Hepatocyte (in vitro differentiated cells): ENCODE results near the gene TSPEAR. TPM values are rescaled to one million over a fixed set of nuclear protein-coding genes. Genes with fewer than 3 reads are reported as not detected.

Experiments used
- DNase-seq: peaks from one replicate; pipeline ENCODE4 v3.0.0-alpha.2; 2016; ENCODE audit warnings: low spot score
- H2AFZ ChIP-seq: fragments of 200-600 bp; sonication (generic); 2 replicates; pipeline ENCODE4 v1.6.0; 2016; ENCODE audit warnings: antibody characterized with exemption, mild to moderate bottlenecking
- H3K27ac ChIP-seq: fragments of 200-600 bp; sonication (generic); 2 replicates; pipeline ENCODE4 v1.5.1; 2016; ENCODE audit warnings: mild to moderate bottlenecking
- H3K27me3 ChIP-seq: fragments of 200-600 bp; sonication (generic); 2 replicates; pipeline ENCODE4 v1.6.1; 2016
- H3K36me3 ChIP-seq: fragments of 200-600 bp; sonication (generic); replicated peaks from 2 replicates; pipeline ENCODE4 v1.5.1; 2016; ENCODE audit warnings: low read depth; ENCODE audit not compliant: insufficient read depth
- H3K4me1 ChIP-seq: fragments of 200-600 bp; sonication (generic); 2 replicates; pipeline ENCODE4 v1.5.1; 2016; ENCODE audit warnings: mild to moderate bottlenecking, moderate library complexity; ENCODE audit not compliant: insufficient read depth
- H3K4me2 ChIP-seq: fragments of 200-600 bp; sonication (generic); 2 replicates; pipeline ENCODE4 v1.6.0; 2016
- H3K4me3 ChIP-seq: fragments of 200-600 bp; sonication (generic); 2 replicates; pipeline ENCODE4 v1.5.1; 2016; ENCODE audit warnings: mild to moderate bottlenecking
- H3K79me2 ChIP-seq: fragments of 200-600 bp; sonication (generic); 2 replicates; pipeline ENCODE4 v1.6.0; 2017; ENCODE audit warnings: mild to moderate bottlenecking
- H3K9me2 ChIP-seq: fragments of 200-600 bp; sonication (generic); replicated peaks from 2 replicates; pipeline ENCODE4 v1.6.0; 2017; ENCODE audit warnings: mild to moderate bottlenecking; ENCODE audit not compliant: insufficient read depth
- H3K9me3 ChIP-seq: fragments of 200-600 bp; sonication (generic); 2 replicates; pipeline ENCODE4 v1.5.1; 2016; ENCODE audit warnings: low read depth, mild to moderate bottlenecking
- H4K20me1 ChIP-seq: fragments of 200-600 bp; sonication (generic); 2 replicates; pipeline ENCODE4 v1.6.0; 2016; ENCODE audit warnings: mild to moderate bottlenecking; ENCODE audit not compliant: insufficient read depth, poor library complexity, severe bottlenecking
- CTCF ChIP-seq: fragments of 200-600 bp; sonication (generic); IDR thresholded peaks from 2 replicates; pipeline ENCODE4 v1.5.1; 2016; ENCODE audit warnings: antibody characterized with exemption, mild to moderate bottlenecking; ENCODE audit not compliant: poor library complexity
- EZH2 ChIP-seq: fragments of 200-600 bp; sonication (generic); IDR thresholded peaks from 2 replicates; pipeline ENCODE4 v1.6.1; 2016; ENCODE audit warnings: antibody characterized with exemption, mild to moderate bottlenecking, borderline replicate concordance
- EZH2phosphoT487 ChIP-seq: fragments of 200-600 bp; sonication (generic); IDR thresholded peaks from one replicate; pipeline ENCODE4 v1.6.1; 2018; ENCODE audit warnings: antibody characterized with exemption, mild to moderate bottlenecking, low read depth, moderate library complexity; ENCODE audit not compliant: unreplicated experiment, severe bottlenecking
- WGBS: methylation state at CpG from one replicate; pipeline ENCODE4 v1.1.6; 2016; ENCODE audit warnings: low lambda C conversion rate; ENCODE audit errors: missing lambda C conversion rate; 5-methylcytosine and 5-hydroxymethylcytosine counted together
- polyA plus RNA-seq: library from polyadenylated mRNA; unstranded; fragments of >200 nt; fragmentation: Nextera tagmentation; extraction: Ambion mirVana; gene quantifications from 2 replicates; pipeline ENCODE4 v1.2.1, GENCODE V29; 2016
- total RNA-seq: library from RNA; depleted of rRNA; stranded (reverse); fragments of >200 nt; gene quantifications from 2 replicates; pipeline ENCODE4 v1.2.3, GENCODE V29; 2014

Gene TSPEAR
- total and polyA plus RNA-seq, 2 experiments from 2014 or later: 0.35 TPM; not detected in 1

GRCh38 chr21:44730951-44731579 lies 19.7 kb upstream of the TSPEAR start:
- WGBS: 45% methylated on average over 9 of the region's 9 CpGs
- no peaks in the 10 kb centered on the region for H3K4me1 ChIP-seq

GRCh38 chr21:44730028-44730395 lies 18.6 kb upstream of the TSPEAR start:
- H3K4me3 ChIP-seq: no peak overlapping the region
- H3K9me2 ChIP-seq: no peaks in the 10 kb centered on the region
- H3K4me1 ChIP-seq: no peaks in the 10 kb centered on the region
- no peak overlapping the region for H2AFZ ChIP-seq
- TF ChIP-seq CTCF (no peak), EZH2phosphoT487 (no peak), EZH2 (no peak)
- H3K36me3 ChIP-seq: no peaks in the 10 kb centered on the region
- no peaks in the 10 kb centered on the region for H3K9me3 ChIP-seq
- no peaks in the 10 kb centered on the region for H3K79me2 ChIP-seq
- no peaks in the 10 kb centered on the region for H4K20me1 ChIP-seq
- WGBS: 95% methylated on average over 7 of the region's 7 CpGs
- no peak overlapping the region for H3K4me2 ChIP-seq
- no peak for DNase-seq
- peaks cover 12% of the 10 kb centered on the region for H3K27me3 ChIP-seq
- H3K27ac ChIP-seq: no peak overlapping the region

More at GRCh38 chr21:44730951-44731579, 19.7 kb upstream of the TSPEAR start:
- peaks cover 4% of the 10 kb centered on the region for H3K27me3 ChIP-seq
- no peaks in the 10 kb centered on the region for H3K79me2 ChIP-seq
- H3K36me3 ChIP-seq: no peaks in the 10 kb centered on the region
- no peaks in the 10 kb centered on the region for H3K9me2 ChIP-seq
- no peaks in the 10 kb centered on the region for H3K9me3 ChIP-seq
- no peaks in the 10 kb centered on the region for H4K20me1 ChIP-seq
- no peak for DNase-seq
- TF ChIP-seq EZH2 (no peak), CTCF (no peak), EZH2phosphoT487 (no peak)
- no peak overlapping the region for H3K27ac ChIP-seq
- H3K4me3 ChIP-seq: no peak overlapping the region
- no peak overlapping the region for H3K4me2 ChIP-seq
- no peak overlapping the region for H2AFZ ChIP-seq

- no peaks in the 10 kb centered on the region for H3K9me2 ChIP-seq
These were observed 18.1 kb upstream of the TSPEAR start for GRCh38 chr21:44729336-44730027.

More at GRCh38 chr21:44729336-44730027, 18.1 kb upstream of the TSPEAR start:
- TF ChIP-seq EZH2 (no peak), EZH2phosphoT487 (no peak), CTCF (no peak)
- Histone ChIP-seq H3K79me2 (no peaks in the 10 kb centered on the region), H3K36me3 (no peaks in the 10 kb centered on the region), H4K20me1 (no peaks in the 10 kb centered on the region), H3K9me3 (no peaks in the 10 kb centered on the region), H3K4me2 (no peak overlapping the region), H3K27me3 (peaks cover 17% of the 10 kb centered on the region), H3K4me1 (no peaks in the 10 kb centered on the region), H3K27ac (no peak overlapping the region), H2AFZ (no peak overlapping the region), H3K4me3 (no peak overlapping the region)
- DNase-seq: no peak
- 92% methylated on average over 22 of the region's 23 CpGs for WGBS
